Measurements from ENCODE around the gene PDIA6.
A peak's percentile ranks its signal among the peaks of the same experiment; 100 is the strongest.
"Not testable (repeated sequence)": the region's sequence is repeated elsewhere in the genome, so short reads cannot be mapped to it uniquely, and the experiment has no call there.

The PDIA6 gene

DNA sequence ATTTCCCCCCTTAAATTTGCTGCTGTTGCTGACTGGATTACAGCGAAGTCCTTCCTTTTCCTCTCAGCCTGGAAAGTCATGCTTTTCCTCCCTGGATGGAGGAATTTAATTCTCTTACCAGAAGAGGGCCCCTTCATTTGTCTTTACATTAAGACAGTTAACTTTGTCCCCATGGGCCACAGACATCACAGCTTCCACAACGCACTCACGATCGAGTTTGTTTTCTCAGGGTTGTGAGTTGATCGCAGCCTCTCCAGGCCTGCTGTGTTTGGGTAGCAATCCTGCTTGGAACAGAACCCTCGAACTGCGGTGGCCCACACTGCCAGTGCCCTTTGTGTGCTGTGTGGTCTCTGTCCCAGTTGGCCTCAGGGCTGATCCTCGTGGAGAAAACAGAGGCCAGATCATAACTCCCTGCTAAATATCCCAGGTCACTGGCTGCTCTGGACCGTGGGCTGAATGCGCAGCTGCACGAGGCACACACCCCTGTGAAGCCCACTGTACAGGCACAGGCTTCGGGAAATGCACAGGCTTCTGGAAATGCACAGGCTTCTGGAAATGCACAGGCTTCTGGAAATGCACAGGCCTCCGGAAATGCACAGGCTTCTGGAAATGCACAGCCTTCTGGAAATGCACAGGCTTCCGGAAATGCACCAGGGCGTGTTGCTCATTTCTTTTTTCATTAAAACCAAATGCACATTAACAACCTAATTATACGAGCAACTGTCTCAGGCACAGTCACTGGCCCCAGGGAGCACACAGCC, 2.2 kb upstream of the PDIA6 start:
- Histone ChIP-seq H3K27ac (ENCODE audit: low read depth, low read length) (no peak overlapping the region), H3K9ac (ENCODE audit: low read length) (no peak overlapping the region), H3K4me1 (ENCODE audit: control insufficient read depth, insufficient read depth, low read length) (peaks cover 11% of the 10 kb centered on the region), H3K36me3 (ENCODE audit: control insufficient read depth, insufficient read depth, low read length) (no peaks in the 10 kb centered on the region), H3K4me3 (ENCODE audit: low read length) (no peak overlapping the region), H3K27me3 (ENCODE audit: control insufficient read depth, insufficient read depth, low read length) (no peaks in the 10 kb centered on the region)

DNA sequence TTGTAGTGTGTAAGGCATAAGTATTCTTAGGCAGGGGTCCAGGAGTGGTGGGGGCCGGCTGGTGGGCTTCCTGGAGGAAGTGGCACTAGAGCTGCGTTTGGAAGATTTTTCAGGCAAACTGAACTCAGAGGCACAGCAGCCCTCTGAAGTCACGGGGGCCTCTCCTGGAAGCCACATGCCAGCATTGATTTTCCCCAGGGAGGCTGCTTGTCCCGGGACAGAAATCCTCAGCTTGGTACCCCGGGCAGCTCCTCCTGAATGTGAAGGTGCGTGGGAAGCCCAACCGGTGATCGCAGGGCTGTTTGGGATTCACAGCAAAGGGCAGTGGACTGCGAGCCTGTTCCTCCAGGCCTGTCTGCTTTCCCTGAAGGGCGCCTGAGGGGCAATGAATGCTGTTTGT, 1.6 kb upstream of the PDIA6 start:
- peaks cover 11% of the 10 kb centered on the region for H3K4me1 ChIP-seq (ENCODE audit: control insufficient read depth, insufficient read depth, low read length)
- H3K4me3 ChIP-seq (ENCODE audit: low read length), result no peak overlapping the region
- H3K27ac ChIP-seq (ENCODE audit: low read depth, low read length), result no peak overlapping the region
- no peaks in the 10 kb centered on the region for H3K36me3 ChIP-seq (ENCODE audit: control insufficient read depth, insufficient read depth, low read length)
- H3K27me3 ChIP-seq (ENCODE audit: control insufficient read depth, insufficient read depth, low read length), result no peaks in the 10 kb centered on the region
- H3K9ac ChIP-seq (ENCODE audit: low read length), result no peak overlapping the region

GRCh38 chr2:10813163-10814138, 866 bp upstream of the PDIA6 start:
- Histone ChIP-seq H3K4me3 (ENCODE audit: low read length) (peak overlapping the region; percentile 72), H3K4me1 (ENCODE audit: control insufficient read depth, insufficient read depth, low read length) (peaks cover 11% of the 10 kb centered on the region), H3K27ac (ENCODE audit: low read depth, low read length) (peak overlapping the region; percentile 65), H3K9ac (ENCODE audit: low read length) (peak overlapping the region; percentile 54)
- not testable (repeated sequence) for H3K36me3 ChIP-seq (ENCODE audit: control insufficient read depth, insufficient read depth, low read length); H3K27me3 ChIP-seq (ENCODE audit: control insufficient read depth, insufficient read depth, low read length)

- Histone ChIP-seq H3K9ac (ENCODE audit: low read length) (peak overlapping the region; percentile 16), H3K4me1 (ENCODE audit: control insufficient read depth, insufficient read depth, low read length) (peaks cover 11% of the 10 kb centered on the region), H3K27ac (ENCODE audit: low read depth, low read length) (peak overlapping the region; percentile 77), H3K27me3 (ENCODE audit: control insufficient read depth, insufficient read depth, low read length) (no peaks in the 10 kb centered on the region), H3K36me3 (ENCODE audit: control insufficient read depth, insufficient read depth, low read length) (no peaks in the 10 kb centered on the region), H3K4me3 (ENCODE audit: low read length) (peak overlapping the region; percentile 80)
These were observed 1.1 kb downstream of the PDIA6 start for GRCh38 chr2:10811517-10811916.

GRCh38 chr2:10810202-10811161, 2.1 kb downstream of the PDIA6 start:
- Histone ChIP-seq H3K27ac (ENCODE audit: low read depth, low read length) (peak overlapping the region; percentile 56), H3K9ac (ENCODE audit: low read length) (no peak overlapping the region)

GRCh38 chr2:10806543-10806942, 6.0 kb downstream of the PDIA6 start:
- peaks cover 6% of the 10 kb centered on the region for H3K4me1 ChIP-seq (ENCODE audit: control insufficient read depth, insufficient read depth, low read length)
- H3K36me3 ChIP-seq (ENCODE audit: control insufficient read depth, insufficient read depth, low read length), result no peaks in the 10 kb centered on the region
- no peak overlapping the region for H3K27ac ChIP-seq (ENCODE audit: low read depth, low read length)
- no peaks in the 10 kb centered on the region for H3K27me3 ChIP-seq (ENCODE audit: control insufficient read depth, insufficient read depth, low read length)
- H3K9ac ChIP-seq (ENCODE audit: low read length), result no peak overlapping the region
- no peak overlapping the region for H3K4me3 ChIP-seq (ENCODE audit: low read length)

More at GRCh38 chr2:10810202-10811161, 2.1 kb downstream of the PDIA6 start:
- Histone ChIP-seq H3K36me3 (ENCODE audit: control insufficient read depth, insufficient read depth, low read length) (no peaks in the 10 kb centered on the region), H3K27me3 (ENCODE audit: control insufficient read depth, insufficient read depth, low read length) (no peaks in the 10 kb centered on the region), H3K4me3 (ENCODE audit: low read length) (peak overlapping the region; percentile 10), H3K4me1 (ENCODE audit: control insufficient read depth, insufficient read depth, low read length) (peaks cover 11% of the 10 kb centered on the region)

DNA sequence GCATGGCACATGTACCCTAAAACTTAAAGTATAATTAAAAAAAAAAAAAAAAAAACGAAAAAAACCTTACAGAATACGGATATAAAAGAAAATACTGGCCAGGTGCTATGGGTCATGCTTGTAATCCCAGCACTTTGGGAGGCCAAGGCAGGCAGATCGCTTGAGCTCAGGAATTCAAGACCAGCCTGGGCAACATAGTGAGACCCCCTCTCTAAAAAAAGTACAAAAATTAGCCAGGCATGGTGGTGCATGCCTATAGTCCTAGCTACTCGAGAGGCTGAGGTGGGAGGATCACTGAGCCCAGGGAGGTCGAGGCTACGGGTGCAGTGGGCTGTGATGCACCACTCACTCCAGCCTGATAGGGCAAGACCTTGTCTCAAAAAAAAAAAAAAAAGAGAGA, 6.6 kb downstream of the PDIA6 start:
- not testable (repeated sequence) for H3K27me3 ChIP-seq (ENCODE audit: control insufficient read depth, insufficient read depth, low read length); H3K4me1 ChIP-seq (ENCODE audit: control insufficient read depth, insufficient read depth, low read length); H3K9ac ChIP-seq (ENCODE audit: low read length); H3K4me3 ChIP-seq (ENCODE audit: low read length); H3K27ac ChIP-seq (ENCODE audit: low read depth, low read length); H3K36me3 ChIP-seq (ENCODE audit: control insufficient read depth, insufficient read depth, low read length)

DNA sequence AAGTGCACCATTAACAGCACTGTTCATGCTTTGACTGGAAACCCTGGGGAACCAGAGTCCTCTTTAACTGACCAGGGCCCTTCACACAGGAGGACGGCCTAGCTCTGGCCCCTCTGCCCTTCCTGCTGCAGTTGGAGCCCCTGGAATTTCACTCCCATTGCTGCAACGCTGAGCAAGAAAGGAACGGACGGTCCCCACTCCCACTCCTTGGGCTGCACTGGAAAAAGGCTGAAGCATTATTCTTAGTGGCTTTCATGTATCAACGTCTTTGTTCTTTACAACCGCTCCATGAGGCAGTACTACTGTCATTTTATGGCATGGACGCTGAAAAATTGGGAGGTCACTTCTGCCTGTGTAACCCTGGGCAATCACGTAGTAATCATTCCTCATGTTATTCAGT, 9.9 kb downstream of the PDIA6 start:
- Histone ChIP-seq H3K27me3 (ENCODE audit: control insufficient read depth, insufficient read depth, low read length) (no peaks in the 10 kb centered on the region), H3K27ac (ENCODE audit: low read depth, low read length) (no peak overlapping the region), H3K36me3 (ENCODE audit: control insufficient read depth, insufficient read depth, low read length) (peaks cover 5% of the 10 kb centered on the region), H3K4me1 (ENCODE audit: control insufficient read depth, insufficient read depth, low read length) (no peaks in the 10 kb centered on the region), H3K9ac (ENCODE audit: low read length) (no peak overlapping the region), H3K4me3 (ENCODE audit: low read length) (no peak overlapping the region)

GRCh38 chr2:10800163-10800562, 12.4 kb downstream of the PDIA6 start:
- no peaks in the 10 kb centered on the region for H3K4me1 ChIP-seq (ENCODE audit: control insufficient read depth, insufficient read depth, low read length)
- no peak overlapping the region for H3K9ac ChIP-seq (ENCODE audit: low read length)
- no peaks in the 10 kb centered on the region for H3K27me3 ChIP-seq (ENCODE audit: control insufficient read depth, insufficient read depth, low read length)
- peaks cover 13% of the 10 kb centered on the region for H3K36me3 ChIP-seq (ENCODE audit: control insufficient read depth, insufficient read depth, low read length)
- no peak overlapping the region for H3K27ac ChIP-seq (ENCODE audit: low read depth, low read length)
- H3K4me3 ChIP-seq (ENCODE audit: low read length), result no peak overlapping the region

GRCh38 chr2:10798783-10799182, 13.8 kb downstream of the PDIA6 start:
- Histone ChIP-seq H3K9ac (ENCODE audit: low read length) (no peak overlapping the region), H3K36me3 (ENCODE audit: control insufficient read depth, insufficient read depth, low read length) (peaks cover 16% of the 10 kb centered on the region), H3K4me3 (ENCODE audit: low read length) (no peak overlapping the region), H3K27ac (ENCODE audit: low read depth, low read length) (no peak overlapping the region), H3K27me3 (ENCODE audit: control insufficient read depth, insufficient read depth, low read length) (no peaks in the 10 kb centered on the region), H3K4me1 (ENCODE audit: control insufficient read depth, insufficient read depth, low read length) (no peaks in the 10 kb centered on the region)

GRCh38 chr2:10796703-10797102, 15.9 kb downstream of the PDIA6 start:
- H3K4me1 ChIP-seq (ENCODE audit: control insufficient read depth, insufficient read depth, low read length), result no peaks in the 10 kb centered on the region
- H3K27me3 ChIP-seq (ENCODE audit: control insufficient read depth, insufficient read depth, low read length), result no peaks in the 10 kb centered on the region
- H3K4me3 ChIP-seq (ENCODE audit: low read length), result no peak overlapping the region
- H3K9ac ChIP-seq (ENCODE audit: low read length), result no peak overlapping the region
- peaks cover 19% of the 10 kb centered on the region for H3K36me3 ChIP-seq (ENCODE audit: control insufficient read depth, insufficient read depth, low read length)
- no peak overlapping the region for H3K27ac ChIP-seq (ENCODE audit: low read depth, low read length)

Measured in rectal smooth muscle tissue (tissue), 1 donor.